H1 (cell line): Measurements from ENCODE around the gene BLVRA. TPM values are rescaled to one million over a fixed set of nuclear protein-coding genes. Genes with fewer than 3 reads are reported as not detected.

ENCODE experiments used
- RNF2 ChIP-seq: fragments of 200-900, 300-1000 bp; sonication (generic); IDR thresholded peaks from 2 replicates; pipeline ENCODE4 v1.7.1; 2016; ENCODE audit warnings: borderline replicate concordance, low read depth, mild to moderate bottlenecking, antibody characterized with exemption, low read length; ENCODE audit not compliant: poor library complexity, severe bottlenecking; ENCODE audit errors: missing control alignments
- polyA plus RNA-seq, 7 experiments: library from polyadenylated mRNA; depleted of rRNA in 3 of 7; stranded (reverse) in 5 of 7; unstranded in 2 of 7; fragments of >200 nt in 5 of 7; fragments of 200-250 nt in 2 of 7; gene quantifications; 1 replicate in 5 of 7; 2 replicates in 1 of 7; 4 replicates in 1 of 7; pipeline versions ENCODE4 v1.2.1 to v1.2.3, GENCODE V29; 2011 to 2013; ENCODE audit warnings: missing spikeins in 2 of 7, mixed read lengths in 2 of 7
- total RNA-seq: library from RNA; stranded (reverse); fragmentation: NEBNext Ultra II Directional; extraction: Animal tissue kit (Norgen Biotek cat#: 25700); gene quantifications from 2 replicates; pipeline ENCODE4 v1.2.1, GENCODE V29; 2021

BLVRA gene
- total and polyA plus RNA-seq, 2 of the 8 experiments (the other 6 are each of a cell fraction or from before 2014, with no cell fraction given) = 16.1 to 37.1 TPM

DNA sequence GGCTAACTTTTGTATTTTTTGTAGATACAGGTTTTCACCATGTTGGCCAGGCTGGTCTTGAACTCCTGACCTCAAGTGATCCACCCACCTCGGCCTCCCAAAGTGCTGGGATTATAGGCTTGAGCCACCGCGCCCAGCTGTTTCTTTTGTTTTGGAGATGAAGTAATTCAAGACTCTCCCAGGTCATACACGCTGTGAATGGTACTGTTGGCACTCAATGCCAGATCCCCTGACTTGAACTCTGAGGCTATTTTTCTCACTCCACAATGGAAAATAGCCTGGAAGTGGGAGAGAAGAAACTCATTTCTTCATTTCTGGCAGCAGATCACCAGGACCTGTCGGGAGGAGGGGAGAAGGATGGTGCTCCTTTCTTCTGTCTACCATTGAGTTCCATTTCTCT lies 32.4 kb downstream of the BLVRA start (continued):
- no peak for TF ChIP-seq RNF2
